ENCODE measurements around the gene CATSPER4. TPM values are rescaled to one million over a fixed set of nuclear protein-coding genes. Genes with fewer than 3 reads are reported as not detected.

CATSPER4 gene
- total RNA-seq, 3 donors from 2014 or later: not detected

- no peak for DNase-seq
- intact Hi-C loops (cut with DNase I, micrococcal nuclease): loop anchor here in 1 of 2 donors (2.0 kb wide), 1 partner anchor 66 kb away; the partner anchor contains the start of gene CEP85
- ATAC-seq: no peak
- no peak for TF ChIP-seq CTCF (IDR thresholded peaks at IDR 0.05)
- H3K9me3 ChIP-seq: no peaks in the 10 kb centered on the region
- no peaks in the 10 kb centered on the region for H3K36me3 ChIP-seq (ENCODE audit: low read depth)
- H3K4me1 ChIP-seq (ENCODE audit: low read depth): peaks cover 6% of the 10 kb centered on the region
- H3K4me3 ChIP-seq: no peak overlapping the region
These were observed 21.2 kb upstream of the CATSPER4 start for GRCh38 chr1:26169198-26169554.

DNA sequence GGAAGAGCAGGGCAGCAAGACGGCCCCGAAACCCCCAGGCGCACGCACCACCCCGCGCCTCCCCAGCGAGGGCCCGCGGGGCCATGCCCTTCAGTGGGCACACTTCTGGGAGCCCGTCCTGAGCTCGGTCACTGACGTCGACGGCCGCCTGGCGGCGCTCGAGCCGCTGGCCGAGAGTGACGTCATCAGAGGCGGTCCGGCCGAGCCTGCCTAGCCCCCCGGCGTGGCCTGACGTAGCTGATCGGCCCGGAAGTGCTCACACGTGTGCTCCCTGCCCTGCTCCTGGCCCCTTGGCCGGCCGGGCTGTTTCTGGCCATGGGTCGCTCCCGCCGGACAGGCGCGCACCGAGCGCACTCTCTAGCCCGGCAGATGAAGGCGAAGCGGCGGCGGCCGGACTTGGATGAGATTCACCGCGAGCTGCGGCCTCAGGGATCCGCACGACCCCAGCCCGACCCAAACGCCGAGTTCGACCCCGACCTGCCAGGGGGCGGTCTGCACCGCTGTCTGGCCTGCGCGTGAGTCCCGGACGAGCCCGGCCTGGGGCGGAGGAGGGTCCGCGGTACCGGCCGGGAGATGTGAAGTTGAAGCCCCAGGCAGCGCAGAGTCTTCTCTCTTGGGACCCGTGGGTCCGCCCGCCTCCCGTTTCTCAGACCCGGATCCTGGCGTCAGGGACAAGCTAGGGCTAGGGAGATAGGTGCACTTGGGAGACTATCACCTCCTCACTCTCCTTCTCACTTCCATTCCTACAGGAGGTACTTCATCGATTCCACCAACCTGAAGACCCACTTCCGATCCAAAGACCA is 20.5 kb upstream of the CATSPER4 start, which contains the start of gene ZNF593:
TSS of gene ZNF593 (plus strand) at position 240 of the 803 bp plus-strand sequence. CDS start at position 316, 76 bp downstream.
- peak; percentile 95 for DNase-seq
- Histone ChIP-seq H3K9me3 (no peaks in the 10 kb centered on the region), H3K4me3 (peak within 1 kb of the TSS; percentile 40), H3K36me3 (ENCODE audit: low read depth) (no peaks in the 10 kb centered on the region), H3K4me1 (ENCODE audit: low read depth) (peaks cover 6% of the 10 kb centered on the region)
- ATAC-seq: peak; percentile 98
- TF ChIP-seq CTCF (IDR thresholded peaks at IDR 0.05): peak; percentile 90
- intact Hi-C loops (cut with DNase I, micrococcal nuclease): loop anchor here in 1 of 2 donors (2.0 kb wide), 1 partner anchor 65 kb away; the partner anchor contains the start of gene CEP85

GRCh38 chr1:26170472-26170821 is 20.0 kb upstream of the CATSPER4 start:
- ATAC-seq (peak; percentile 15), DNase-seq (no peak)
- TF ChIP-seq CTCF (IDR thresholded peaks at IDR 0.05): no peak
- intact Hi-C loops (cut with DNase I, micrococcal nuclease): no loop called here
- peaks cover 6% of the 10 kb centered on the region for H3K4me1 ChIP-seq (ENCODE audit: low read depth)
- H3K9me3 ChIP-seq: no peaks in the 10 kb centered on the region
- peak overlapping the region; percentile 40 for H3K4me3 ChIP-seq
- no peaks in the 10 kb centered on the region for H3K36me3 ChIP-seq (ENCODE audit: low read depth)

DNA sequence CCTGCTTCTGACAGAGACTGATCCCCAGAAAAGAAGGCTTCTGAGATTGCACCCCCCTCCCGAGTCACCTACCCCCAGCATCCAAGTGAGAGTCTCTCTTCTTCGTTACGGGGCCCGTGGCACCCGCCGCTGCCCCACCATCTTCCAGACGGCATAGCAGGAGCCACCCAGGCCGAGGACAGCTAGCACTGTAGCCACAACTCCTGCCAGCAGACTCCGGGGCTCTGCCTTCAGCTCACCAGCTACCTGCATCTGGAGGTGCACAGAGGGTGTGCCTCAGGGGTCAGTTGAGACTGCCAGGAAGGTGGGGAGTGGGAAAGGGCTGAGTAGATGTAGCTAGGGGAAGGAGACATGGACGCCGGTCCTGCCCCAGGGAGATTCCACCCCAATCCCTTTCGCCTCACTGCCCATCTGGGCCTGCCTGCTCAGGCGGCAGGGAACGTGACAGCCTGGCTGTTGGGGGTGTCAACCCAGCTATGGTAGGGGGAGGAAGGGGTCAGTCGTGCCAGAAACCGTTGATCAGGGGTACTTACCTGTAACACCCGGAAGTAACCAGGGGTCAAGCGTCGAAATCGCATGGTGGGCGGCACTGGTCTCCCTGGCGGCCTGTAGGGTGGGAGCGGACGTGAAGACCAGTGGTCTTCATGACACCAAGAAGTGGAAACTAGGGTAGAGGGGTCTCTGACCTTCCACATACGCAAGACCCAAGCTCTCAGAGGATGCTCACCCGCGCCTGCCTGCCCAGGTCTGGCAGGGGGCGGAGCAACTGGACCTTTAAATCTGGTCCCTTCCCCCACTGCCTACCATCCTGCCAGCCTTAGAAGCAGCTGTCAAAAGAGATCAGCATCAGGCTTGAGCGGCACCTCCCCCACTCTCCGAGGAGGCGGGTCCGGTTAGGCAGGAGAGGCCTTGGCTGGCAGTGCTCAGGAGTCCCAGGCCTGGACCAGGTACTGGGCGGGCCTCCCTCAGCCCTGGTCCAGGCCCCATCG is 19.0 kb upstream of the CATSPER4 start, which contains the start of gene ZNF593OS:
TSS of gene ZNF593OS (minus strand) at position 749 of the 989 bp plus-strand sequence. CDS start at position 578, 171 bp downstream.
- DNase-seq: no peak
- no peak within 1 kb of the TSS for H3K4me3 ChIP-seq
- no peaks in the 10 kb centered on the region for H3K9me3 ChIP-seq
- intact Hi-C loops (cut with DNase I, micrococcal nuclease): no loop called here
- no peaks in the 10 kb centered on the region for H3K36me3 ChIP-seq (ENCODE audit: low read depth)
- no peak for TF ChIP-seq CTCF (IDR thresholded peaks at IDR 0.05)
- peaks cover 6% of the 10 kb centered on the region for H3K4me1 ChIP-seq (ENCODE audit: low read depth)
- no peak for ATAC-seq

GRCh38 chr1:26175346-26175745 is 15.1 kb upstream of the CATSPER4 start:
- Histone ChIP-seq H3K9me3 (no peaks in the 10 kb centered on the region), H3K36me3 (ENCODE audit: low read depth) (no peaks in the 10 kb centered on the region), H3K4me1 (ENCODE audit: low read depth) (peaks cover 2% of the 10 kb centered on the region), H3K4me3 (no peak overlapping the region)
- intact Hi-C loops (cut with DNase I, micrococcal nuclease): no loop called here
- no peak for TF ChIP-seq CTCF (IDR thresholded peaks at IDR 0.05)
- DNase-seq (no peak), ATAC-seq (no peak)
